Testis (tissue), 3 donors: ENCODE data around the gene TOX4. TPM values are rescaled to one million over a fixed set of nuclear protein-coding genes. Genes with fewer than 3 reads are reported as not detected.

Experiments used
- DNase-seq: peaks from one replicate; pipeline ENCODE4 v3.0.0-alpha.2; 2019
- H3K27ac ChIP-seq, 2 donors: fragments of 200-600 bp; sonication (generic); one replicate each; pipeline ENCODE4 v1.5.1; 2019
- H3K27me3 ChIP-seq: fragments of 200-600 bp; sonication (generic); one replicate; pipeline ENCODE4 v1.5.1; 2019
- H3K36me3 ChIP-seq: fragments of 200-600 bp; sonication (generic); one replicate; pipeline ENCODE4 v1.5.1; 2017; ENCODE audit warnings: low read depth; ENCODE audit errors: missing control alignments
- H3K4me1 ChIP-seq: fragments of 200-600 bp; sonication (generic); one replicate; pipeline ENCODE4 v1.5.1; 2019
- H3K4me3 ChIP-seq, 2 donors: fragments of 200-600 bp; sonication (generic); one replicate each; pipeline ENCODE4 v1.5.1; 2017 to 2019
- H3K9me3 ChIP-seq: fragments of 200-600 bp; sonication (generic); one replicate; pipeline ENCODE4 v1.5.1; 2017
- CTCF ChIP-seq, 3 experiments: fragments of 450-650 bp in 2 of 3; fragments of 200-600 bp in 1 of 3; sonication (generic) in 1 of 3; IDR thresholded peaks; one replicate each; pipeline ENCODE4 v1.5.1; 2016 to 2019; ENCODE audit warnings: antibody characterized with exemption in 3 of 3, mild to moderate bottlenecking in 2 of 3, moderate library complexity in 1 of 3
- POLR2A ChIP-seq: fragments of 450-650 bp; IDR thresholded peaks from one replicate; pipeline ENCODE4 v1.6.1; 2017; ENCODE audit warnings: antibody characterized with exemption, mild to moderate bottlenecking, moderate library complexity
- WGBS, 2 donors: methylation state at CpG; one replicate each; pipeline ENCODE4 v1.1.5; 2018; 5-methylcytosine and 5-hydroxymethylcytosine counted together
- intact Hi-C: fragments of 100-400 bp; cut with DNase I; formaldehyde crosslinking; loops from one replicate; pipeline ENCODE4 v1.15.1; 2023; ENCODE audit warnings: low total_unique reads
- polyA plus RNA-seq: library from polyadenylated mRNA; stranded (reverse); fragments of 350-450 nt; fragmentation: Illumina TruSeq; extraction: RNeasy Lipid Tissue Mini Kit (QIAGEN cat#74804); gene quantifications from one replicate; pipeline ENCODE4 v1.2.3, GENCODE V29; 2014; ENCODE audit warnings: low read depth, low replicate concordance; ENCODE audit not compliant: insufficient read depth
- total RNA-seq, 2 donors: library from RNA; depleted of rRNA; stranded (reverse); fragments of >200 nt; gene quantifications; one replicate each; pipeline ENCODE4 v1.2.3, GENCODE V29; 2016

TOX4 gene
- total and polyA plus RNA-seq, 3 donors from 2014 or later: 64.4 to 120 (median 72.6) TPM

GRCh38 chr14:21524575-21525490 lies 47.8 kb downstream of the TOX4 start:
- 66 to 77% methylated on average over 16 to 18 of the region's 18 CpGs for WGBS, 2 donors
- no peak overlapping the region for H3K27ac ChIP-seq
- intact Hi-C loops: no loop called here
- peaks cover 9% of the 10 kb centered on the region for H3K4me1 ChIP-seq
- DNase-seq: no peak
- no peaks in the 10 kb centered on the region for H3K9me3 ChIP-seq
- no peaks in the 10 kb centered on the region for H3K36me3 ChIP-seq
- no peaks in the 10 kb centered on the region for H3K27me3 ChIP-seq
- TF ChIP-seq CTCF (IDR thresholded peaks at IDR 0.05): no peak
- TF ChIP-seq POLR2A: no peak
- H3K4me3 ChIP-seq: no peak overlapping the region

- Histone ChIP-seq H3K4me3 (peak overlapping the region; percentile 69 to 81), H3K27me3 (no peaks in the 10 kb centered on the region), H3K27ac (no peak overlapping the region), H3K36me3 (no peaks in the 10 kb centered on the region), H3K9me3 (no peaks in the 10 kb centered on the region), H3K4me1 (peaks cover 9% of the 10 kb centered on the region)
- WGBS, 2 donors: 22 to 27% methylated on average over 7 to 11 of the region's 12 CpGs
- intact Hi-C loops: no loop called here
- DNase-seq: no peak
- no peak for TF ChIP-seq CTCF (IDR thresholded peaks at IDR 0.05)
- TF ChIP-seq POLR2A: no peak
Measured at GRCh38 chr14:21525571-21525961, 48.6 kb downstream of the TOX4 start.

- Histone ChIP-seq H3K36me3 (no peaks in the 10 kb centered on the region), H3K9me3 (no peaks in the 10 kb centered on the region), H3K4me3 (peak within 1 kb of the TSS; percentile 69 to 81), H3K27ac (no peak within 1 kb of the TSS), H3K4me1 (peaks cover 9% of the 10 kb centered on the region), H3K27me3 (no peaks in the 10 kb centered on the region)
- intact Hi-C loops: no loop called here
- peak; percentile 71 for DNase-seq
- TF ChIP-seq POLR2A (no peak), CTCF (IDR thresholded peaks at IDR 0.05) (no peak)
- 1% methylated on average over 27 to 43 of the region's 43 CpGs for WGBS, 2 donors
Measured at GRCh38 chr14:21525962-21526671, 49.1 kb downstream of the TOX4 start, which contains the start of gene SALL2. Gene SALL2 (minus strand): TSS chr14:21526346. CDS start chr14:21526127, 219 bp downstream.

GRCh38 chr14:21526672-21527317 lies 49.8 kb downstream of the TOX4 start:
- H3K27ac ChIP-seq: no peak overlapping the region
- H3K36me3 ChIP-seq: no peaks in the 10 kb centered on the region
- DNase-seq: no peak
- intact Hi-C loops: no loop called here
- TF ChIP-seq POLR2A (no peak), CTCF (IDR thresholded peaks at IDR 0.05) (no peak)
- H3K4me1 ChIP-seq: peaks cover 9% of the 10 kb centered on the region
- H3K4me3 ChIP-seq: peak overlapping the region; percentile 69 to 81
- H3K9me3 ChIP-seq: no peaks in the 10 kb centered on the region
- 14 to 16% methylated on average over 13 of the region's 13 CpGs for WGBS, 2 donors
- no peaks in the 10 kb centered on the region for H3K27me3 ChIP-seq
